ENCODE data around the gene ENTPD1. TPM values are rescaled to one million over a fixed set of nuclear protein-coding genes. Genes with fewer than 3 reads are reported as not detected.

Gene ENTPD1
- total and polyA plus RNA-seq, 9 of the 15 experiments (the other 6 are each of a cell fraction or from before 2014, with no cell fraction given) = 0.07 to 1.5 (median 0.37) TPM

DNA sequence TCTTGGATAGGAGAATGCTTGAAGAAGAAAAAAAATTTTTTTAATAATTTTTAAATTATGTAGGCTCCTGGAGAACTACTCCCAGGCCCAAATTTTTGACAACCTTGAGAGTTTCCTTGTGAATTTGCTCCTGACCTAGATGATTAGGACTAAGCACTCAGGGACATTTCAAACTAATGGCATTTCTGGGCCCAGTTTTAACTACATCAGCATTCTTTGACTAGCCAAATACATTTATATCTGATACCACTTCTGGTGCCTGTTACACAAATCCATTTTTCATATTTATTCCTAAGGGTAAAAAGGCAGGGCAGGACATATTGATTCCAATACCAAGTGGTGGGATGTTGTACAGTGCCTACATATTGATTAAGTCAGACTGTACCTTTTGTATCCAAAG is 91.0 kb downstream of the ENTPD1 start:
- Histone ChIP-seq H3K9me3 (replicated peaks; ENCODE audit: control insufficient read depth, insufficient read depth, low read depth, low read length) (no peaks in the 10 kb centered on the region), H3K36me3 (ENCODE audit: control insufficient read depth, insufficient read depth, low read length) (no peaks in the 10 kb centered on the region), H3K79me2 (ENCODE audit: control insufficient read depth, insufficient read depth, low read length) (no peaks in the 10 kb centered on the region), H3K9ac (ENCODE audit: insufficient read depth in 1 of 2, low read depth in 2 of 2, low read length in 2 of 2) (no peak overlapping the region), H3K9me1 (ENCODE audit: control insufficient read depth, insufficient read depth, low read length) (no peaks in the 10 kb centered on the region), H3K4me1 (replicated peaks in 1 of 2; ENCODE audit: control insufficient read depth in 2 of 2, insufficient read depth in 2 of 2, low read length in 2 of 2) (no peaks in the 10 kb centered on the region), H2AFZ (ENCODE audit: low read depth, low read length) (no peak overlapping the region), H3K27me3 (ENCODE audit: control insufficient read depth in 2 of 2, insufficient read depth in 2 of 2, low read length in 2 of 2) (no peaks in the 10 kb centered on the region), H4K20me1 (replicated peaks; ENCODE audit: control insufficient read depth, insufficient read depth, low read length) (no peaks in the 10 kb centered on the region), H3K4me2 (ENCODE audit: insufficient read depth, low read length) (no peak overlapping the region), H3K4me3 (no peak overlapping the region), H3K27ac (ENCODE audit: extremely low read depth, low read depth, low read length) (no peak overlapping the region)
- DNase-seq (ENCODE audit: extremely low read depth in 1 of 4, low spot score in 3 of 4) (no peak), ATAC-seq (no peak), FAIRE-seq (no peak)
- in situ Hi-C loops (cut with MboI) (loop anchor here (5.0 to 25.0 kb wide), 2 partner anchors 155 to 460 kb away; partner anchors contain the start of gene TCTN3), intact Hi-C loops (cut with micrococcal nuclease) (loop anchor here (10.0 kb wide), 1 partner anchor 472 kb away; no protein-coding TSS in a partner anchor)
- TF ChIP-seq MAFG (tag; conservative IDR thresholded peaks at IDR 0.05) = 0 out of 2 replicates have a peak, but pooled peaks have one; percentile 14
- TF ChIP-seq ESRRB (CRISPR knock-in tag; IDR thresholded peaks at IDR 0.05; ENCODE audit: borderline replicate concordance) = no peak
- POLR2A ChIA-PET = no interaction called here
- no TSS peak for BruUV-seq (replicated peaks)
- CTCF ChIA-PET (ENCODE audit: low intra/inter-chr PET ratio) = no interaction called here

DNA sequence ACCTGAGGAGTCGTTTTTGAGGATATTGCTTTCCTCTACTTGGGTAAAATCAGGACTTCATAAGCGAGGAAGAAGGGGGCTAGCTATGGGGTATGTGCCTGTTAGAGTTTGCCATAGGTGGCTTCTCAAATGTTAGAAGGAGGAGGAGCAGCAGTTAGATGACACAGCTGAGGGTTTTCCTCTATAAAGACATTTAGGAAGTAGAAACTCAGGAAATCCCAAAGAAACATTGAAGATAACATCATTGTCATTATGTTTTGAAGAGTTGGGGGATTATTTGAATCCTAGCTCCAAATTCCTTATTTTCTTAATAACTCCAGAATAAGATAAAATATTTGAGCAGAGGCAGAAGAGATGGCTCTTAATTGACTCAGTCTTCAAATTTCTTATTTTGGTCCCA is 92.9 kb downstream of the ENTPD1 start:
- intact Hi-C loops (cut with micrococcal nuclease) (loop anchor here (10.0 kb wide), 1 partner anchor 474 kb away; no protein-coding TSS in a partner anchor), in situ Hi-C loops (cut with MboI) (loop anchor here (5.0 to 25.0 kb wide), 2 partner anchors 157 to 462 kb away; partner anchors contain the start of gene TCTN3)
- ChIA-PET CTCF (ENCODE audit: low intra/inter-chr PET ratio) (no interaction called here), POLR2A (interaction anchor here (1.2 kb wide), 1 partner anchor 46 kb away, joined by 6 read pairs; no protein-coding TSS in a partner anchor)
- 0% methylated on average over 2 of the region's 2 CpGs for WGBS (ENCODE audit: insufficient coverage, low coverage, missing lambda C conversion rate)
- ATAC-seq (no peak), DNase-seq (ENCODE audit: extremely low read depth in 1 of 4, low spot score in 3 of 4) (no peak), FAIRE-seq (no peak)
- Histone ChIP-seq H3K9me1 (ENCODE audit: control insufficient read depth, insufficient read depth, low read length) (no peaks in the 10 kb centered on the region), H4K20me1 (replicated peaks; ENCODE audit: control insufficient read depth, insufficient read depth, low read length) (no peaks in the 10 kb centered on the region), H3K27me3 (ENCODE audit: control insufficient read depth in 2 of 2, insufficient read depth in 2 of 2, low read length in 2 of 2) (no peaks in the 10 kb centered on the region), H3K4me3 (no peak overlapping the region), H3K27ac (ENCODE audit: extremely low read depth, low read depth, low read length) (no peak overlapping the region), H2AFZ (ENCODE audit: low read depth, low read length) (no peak overlapping the region), H3K4me1 (replicated peaks in 1 of 2; ENCODE audit: control insufficient read depth in 2 of 2, insufficient read depth in 2 of 2, low read length in 2 of 2) (no peaks in the 10 kb centered on the region), H3K79me2 (ENCODE audit: control insufficient read depth, insufficient read depth, low read length) (no peaks in the 10 kb centered on the region), H3K4me2 (ENCODE audit: insufficient read depth, low read length) (no peak overlapping the region), H3K9ac (ENCODE audit: insufficient read depth in 1 of 2, low read depth in 2 of 2, low read length in 2 of 2) (no peak overlapping the region), H3K36me3 (ENCODE audit: control insufficient read depth, insufficient read depth, low read length) (no peaks in the 10 kb centered on the region), H3K9me3 (replicated peaks; ENCODE audit: control insufficient read depth, insufficient read depth, low read depth, low read length) (no peaks in the 10 kb centered on the region)
- BruUV-seq (replicated peaks) = no TSS peak
- TF ChIP-seq HNRNPK (IDR thresholded peaks at IDR 0.05; ENCODE audit: low read depth, low read length, poor library complexity, severe bottlenecking) (no peak), MYBL2 (IDR thresholded peaks at IDR 0.05; ENCODE audit: low read depth) (no peak), MYBL2 (CRISPR knock-in tag; IDR thresholded peaks at IDR 0.05; ENCODE audit: borderline replicate concordance) (no peak), E2F3 (CRISPR knock-in tag; IDR thresholded peaks at IDR 0.05) (no peak), PHTF2 (CRISPR knock-in tag; IDR thresholded peaks at IDR 0.05) (no peak)
- TF ChIP-seq, protein P1, sequence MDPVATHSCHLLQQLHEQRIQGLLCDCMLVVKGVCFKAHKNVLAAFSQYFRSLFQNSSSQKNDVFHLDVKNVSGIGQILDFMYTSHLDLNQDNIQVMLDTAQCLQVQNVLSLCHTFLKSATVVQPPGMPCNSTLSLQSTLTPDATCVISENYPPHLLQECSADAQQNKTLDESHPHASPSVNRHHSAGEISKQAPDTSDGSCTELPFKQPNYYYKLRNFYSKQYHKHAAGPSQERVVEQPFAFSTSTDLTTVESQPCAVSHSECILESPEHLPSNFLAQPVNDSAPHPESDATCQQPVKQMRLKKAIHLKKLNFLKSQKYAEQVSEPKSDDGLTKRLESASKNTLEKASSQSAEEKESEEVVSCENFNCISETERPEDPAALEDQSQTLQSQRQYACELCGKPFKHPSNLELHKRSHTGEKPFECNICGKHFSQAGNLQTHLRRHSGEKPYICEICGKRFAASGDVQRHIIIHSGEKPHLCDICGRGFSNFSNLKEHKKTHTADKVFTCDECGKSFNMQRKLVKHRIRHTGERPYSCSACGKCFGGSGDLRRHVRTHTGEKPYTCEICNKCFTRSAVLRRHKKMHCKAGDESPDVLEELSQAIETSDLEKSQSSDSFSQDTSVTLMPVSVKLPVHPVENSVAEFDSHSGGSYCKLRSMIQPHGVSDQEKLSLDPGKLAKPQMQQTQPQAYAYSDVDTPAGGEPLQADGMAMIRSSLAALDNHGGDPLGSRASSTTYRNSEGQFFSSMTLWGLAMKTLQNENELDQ (CRISPR knock-in tag; IDR thresholded peaks at IDR 0.05; ENCODE audit: borderline replicate concordance) = no peak
- TF ChIP-seq, protein P2, sequence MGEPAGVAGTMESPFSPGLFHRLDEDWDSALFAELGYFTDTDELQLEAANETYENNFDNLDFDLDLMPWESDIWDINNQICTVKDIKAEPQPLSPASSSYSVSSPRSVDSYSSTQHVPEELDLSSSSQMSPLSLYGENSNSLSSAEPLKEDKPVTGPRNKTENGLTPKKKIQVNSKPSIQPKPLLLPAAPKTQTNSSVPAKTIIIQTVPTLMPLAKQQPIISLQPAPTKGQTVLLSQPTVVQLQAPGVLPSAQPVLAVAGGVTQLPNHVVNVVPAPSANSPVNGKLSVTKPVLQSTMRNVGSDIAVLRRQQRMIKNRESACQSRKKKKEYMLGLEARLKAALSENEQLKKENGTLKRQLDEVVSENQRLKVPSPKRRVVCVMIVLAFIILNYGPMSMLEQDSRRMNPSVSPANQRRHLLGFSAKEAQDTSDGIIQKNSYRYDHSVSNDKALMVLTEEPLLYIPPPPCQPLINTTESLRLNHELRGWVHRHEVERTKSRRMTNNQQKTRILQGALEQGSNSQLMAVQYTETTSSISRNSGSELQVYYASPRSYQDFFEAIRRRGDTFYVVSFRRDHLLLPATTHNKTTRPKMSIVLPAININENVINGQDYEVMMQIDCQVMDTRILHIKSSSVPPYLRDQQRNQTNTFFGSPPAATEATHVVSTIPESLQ (CRISPR knock-in tag; IDR thresholded peaks at IDR 0.05) = no peak

Measured in K562 (cell line).